HG03378 (cell line): ENCODE measurements around the gene CCDC170.

Experiments used
- ATAC-seq: cut with Tn5 transposase; IDR thresholded peaks from one replicate; pipeline ENCODE4 v1.9.1; 2021; ENCODE audit warnings: mild to moderate bottlenecking, moderate library complexity; ENCODE audit not compliant: unreplicated experiment

CCDC170 gene

GRCh38 chr6:151647976-151648639 is 154.3 kb downstream of the CCDC170 start:
- no peak for ATAC-seq

DNA sequence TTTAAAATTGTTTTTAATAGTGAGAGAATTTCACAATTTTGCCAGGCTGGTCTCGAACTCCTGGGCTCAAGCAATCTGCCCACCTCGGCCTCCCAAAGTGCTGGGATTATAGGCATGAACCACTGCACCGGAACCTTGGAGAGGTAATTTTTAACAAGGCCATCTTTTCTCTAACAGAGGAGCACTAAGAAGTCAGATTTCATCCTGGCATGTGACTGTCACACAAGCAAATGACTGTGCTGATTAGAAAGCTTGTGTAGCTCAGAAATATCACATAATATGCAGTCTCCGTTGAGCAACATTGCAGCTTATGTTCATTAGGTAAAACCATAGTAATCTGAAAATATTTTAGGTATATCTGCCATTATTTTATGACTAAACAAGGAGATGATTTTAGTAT is 156.0 kb downstream of the CCDC170 start:
- no peak for ATAC-seq

- no peak for ATAC-seq
These were observed 157.8 kb downstream of the CCDC170 start for GRCh38 chr6:151651639-151652038.

GRCh38 chr6:151652325-151652724 is 158.5 kb downstream of the CCDC170 start:
- no peak for ATAC-seq

GRCh38 chr6:151655099-151655498 is 161.3 kb downstream of the CCDC170 start:
- ATAC-seq = no peak

- ATAC-seq = no peak
These were observed 162.6 kb downstream of the CCDC170 start for GRCh38 chr6:151656392-151656791.

DNA sequence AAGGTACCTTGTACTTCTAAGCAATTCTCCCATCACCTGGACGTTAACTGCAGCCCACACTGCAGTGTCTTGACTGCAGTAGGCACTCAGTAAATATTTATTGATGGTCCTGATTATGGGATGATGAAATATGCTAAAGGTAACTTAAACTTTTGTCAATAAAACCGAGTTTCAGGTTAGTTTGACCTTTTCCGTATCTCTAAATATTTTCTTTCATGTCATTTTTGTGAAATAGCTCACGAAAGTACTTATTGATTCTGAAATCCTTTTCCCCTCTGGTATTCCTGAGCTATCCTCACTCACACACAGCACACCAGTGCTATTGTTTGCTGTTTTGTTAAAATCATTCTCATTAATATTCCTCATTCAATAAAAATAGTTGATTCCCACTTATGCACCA is 164.3 kb downstream of the CCDC170 start:
- ATAC-seq = no peak

DNA sequence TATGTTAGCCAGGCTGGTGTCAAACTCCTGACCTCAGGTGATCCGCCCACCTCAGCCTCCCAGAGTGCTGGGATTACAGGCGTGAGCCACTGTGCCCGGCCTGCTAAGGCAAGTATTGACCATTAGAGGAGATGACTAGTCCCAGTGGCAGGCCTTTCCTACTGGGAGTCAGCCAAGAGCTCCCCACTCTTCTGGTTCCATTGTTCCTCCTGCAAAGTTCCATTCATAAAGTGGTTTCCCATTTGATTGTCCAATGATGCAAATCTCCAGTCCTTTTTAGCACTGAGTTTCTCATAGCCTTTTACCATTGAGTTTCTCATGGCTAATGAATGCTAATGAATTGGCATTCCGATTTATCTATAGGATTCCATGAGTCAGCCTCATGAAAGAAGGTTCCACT is 165.4 kb downstream of the CCDC170 start:
- ATAC-seq = no peak

DNA sequence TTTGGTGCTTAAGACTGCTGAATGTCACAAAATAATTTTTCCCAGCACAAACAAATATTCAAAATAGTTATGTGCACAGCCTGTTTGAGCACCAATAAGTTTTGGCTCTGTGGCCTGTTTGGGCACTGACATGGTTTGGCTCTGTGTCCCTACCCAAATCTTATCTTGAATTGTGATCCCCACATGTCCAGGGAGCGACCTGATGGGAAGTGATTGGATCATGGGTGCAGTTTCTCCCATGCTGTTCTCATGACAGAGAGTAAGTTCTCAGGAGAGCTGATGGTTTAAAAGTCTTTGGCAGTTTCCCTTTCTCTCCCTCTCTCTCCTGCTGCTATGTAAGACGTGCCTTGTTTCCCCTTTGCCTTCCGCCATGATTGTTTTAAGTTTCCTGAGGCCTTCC is 167.7 kb downstream of the CCDC170 start:
- no peak for ATAC-seq

- no peak for ATAC-seq
These were observed 168.1 kb downstream of the CCDC170 start for GRCh38 chr6:151661928-151662327.

GRCh38 chr6:151663559-151663958 is 169.7 kb downstream of the CCDC170 start:
- ATAC-seq = no peak

DNA sequence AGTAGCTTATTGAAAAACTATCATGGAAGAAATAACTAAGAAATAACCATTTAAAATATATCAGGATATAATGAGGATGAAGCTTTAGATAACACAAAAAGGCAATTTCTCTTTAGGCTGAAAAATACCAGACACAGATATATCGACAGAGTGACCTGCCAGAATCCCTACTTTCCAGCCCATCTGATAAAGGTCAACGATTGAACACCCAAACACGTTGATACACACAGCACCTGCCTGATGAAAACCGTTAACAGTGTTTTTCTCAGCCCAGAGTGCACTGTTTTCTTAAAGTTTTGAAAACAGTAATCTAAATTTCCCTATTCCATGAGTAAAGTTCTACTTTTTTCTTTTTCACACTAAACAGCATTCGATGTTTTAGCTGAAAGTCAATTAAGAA is 170.6 kb downstream of the CCDC170 start:
- no peak for ATAC-seq

DNA sequence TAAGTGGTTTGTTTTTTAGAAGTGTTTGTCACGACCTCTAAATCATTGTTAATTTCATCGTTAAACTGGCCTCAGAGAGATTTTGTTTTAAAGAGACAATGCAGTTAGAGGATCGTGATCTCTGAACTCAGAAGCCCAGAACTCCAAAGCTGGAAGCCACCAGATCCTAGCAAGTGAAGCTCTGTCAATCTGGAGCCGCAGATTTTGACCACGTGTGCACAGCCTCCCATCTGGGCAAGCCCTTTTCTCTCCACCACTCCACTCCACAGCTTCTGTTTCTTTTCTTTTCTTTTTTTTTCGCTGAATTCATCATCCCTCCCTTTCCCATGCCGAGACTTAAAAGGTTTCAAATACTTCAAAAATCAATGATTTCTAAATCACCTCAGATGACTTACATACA is 171.5 kb downstream of the CCDC170 start:
- ATAC-seq = no peak

- ATAC-seq = no peak
These were observed 172.7 kb downstream of the CCDC170 start for GRCh38 chr6:151666526-151666925.

GRCh38 chr6:151669208-151669560 is 175.4 kb downstream of the CCDC170 start:
- ATAC-seq = no peak

DNA sequence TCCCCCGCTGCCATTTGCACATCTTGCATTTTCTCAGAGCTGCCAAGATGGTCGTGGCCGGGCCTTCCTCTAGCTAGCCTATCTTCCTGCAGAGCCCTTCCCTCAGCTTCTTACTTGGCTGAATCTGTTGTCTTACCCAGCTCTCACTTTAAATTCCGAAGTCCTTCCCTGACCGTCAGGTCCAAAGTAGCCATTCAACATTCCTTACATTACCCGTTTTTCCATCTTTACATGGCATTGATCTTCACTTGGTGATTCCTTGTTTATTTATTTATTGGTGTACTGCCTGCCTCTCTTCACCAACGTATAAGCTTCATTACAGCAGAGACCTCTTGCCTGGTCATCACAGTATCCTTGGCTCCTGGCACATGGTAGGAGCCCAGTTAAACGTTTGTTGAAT is 176.3 kb downstream of the CCDC170 start:
- no peak for ATAC-seq
